Skeletal muscle tissue (tissue), 4 donors: ENCODE measurements around the gene TSPEAR. TPM values are rescaled to one million over a fixed set of nuclear protein-coding genes. Genes with fewer than 3 reads are reported as not detected.

Source experiments
- H3K27ac ChIP-seq: one replicate; pipeline ENCODE4 v1.7.0; 2013; ENCODE audit warnings: mild to moderate bottlenecking, low read depth, low read length, inconsistent platforms
- H3K27me3 ChIP-seq, 3 donors: one replicate each; pipeline ENCODE4 v1.7.0; 2013; ENCODE audit warnings: low read length in 3 of 3; ENCODE audit not compliant: control insufficient read depth in 3 of 3, insufficient read depth in 3 of 3
- H3K36me3 ChIP-seq, 3 donors: one replicate each; pipeline ENCODE4 v1.7.0; 2013; ENCODE audit warnings: low read length in 3 of 3; ENCODE audit not compliant: control insufficient read depth in 3 of 3, insufficient read depth in 3 of 3
- H3K4me1 ChIP-seq, 3 donors: one replicate each; pipeline ENCODE4 v1.7.0; 2013; ENCODE audit warnings: low read length in 3 of 3, mild to moderate bottlenecking in 3 of 3; ENCODE audit not compliant: control insufficient read depth in 3 of 3, insufficient read depth in 3 of 3
- H3K4me3 ChIP-seq, 3 donors: one replicate each; pipeline ENCODE4 v1.7.0; 2013; ENCODE audit warnings: low read length in 3 of 3
- H3K9ac ChIP-seq, 3 donors: one replicate each; pipeline ENCODE4 v1.7.0; 2013; ENCODE audit warnings: low read length in 3 of 3, mild to moderate bottlenecking in 3 of 3, moderate library complexity in 2 of 3, low read depth in 1 of 3
- H3K9me3 ChIP-seq, 3 donors: one replicate each; pipeline ENCODE4 v1.7.0; 2013; ENCODE audit warnings: low read length in 3 of 3; ENCODE audit not compliant: control insufficient read depth in 3 of 3
- total RNA-seq: library from RNA; depleted of rRNA; stranded (reverse); fragments of >200 nt; gene quantifications from one replicate; pipeline ENCODE4 v1.2.3, GENCODE V29; 2014
- donor health status: Osteomylitis.

The TSPEAR gene
- total RNA-seq, 1 donor from 2014 or later, result not detected

DNA sequence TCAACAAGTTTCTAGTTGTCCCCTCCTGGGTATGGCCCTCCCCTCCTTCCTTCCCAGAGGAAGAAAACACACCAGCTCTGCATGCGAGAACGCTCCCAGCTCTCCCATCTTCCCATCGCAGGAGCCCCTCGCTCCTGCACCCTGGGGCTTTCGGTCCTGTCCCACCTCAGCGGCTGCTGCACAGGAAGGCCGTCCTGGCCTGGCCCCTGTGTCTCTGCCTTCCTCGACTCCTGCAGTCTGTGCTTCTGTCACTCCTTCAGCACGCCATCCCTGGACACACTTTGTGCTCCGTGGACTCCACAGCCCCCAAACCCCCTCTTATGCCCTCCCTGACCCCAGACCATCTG is 194.6 kb downstream of the TSPEAR start:
- peaks cover 10 to 53% (median 42%) of the 10 kb centered on the region in 3 donors for H3K27me3 ChIP-seq
- no peaks in the 10 kb centered on the region for H3K36me3 ChIP-seq
- H3K9ac ChIP-seq, result no peak overlapping the region
- H3K27ac ChIP-seq, result no peak overlapping the region
- H3K9me3 ChIP-seq, result peaks cover 0 to 3% (median 3%) of the 10 kb centered on the region in 3 donors
- H3K4me1 ChIP-seq, result no peaks in the 10 kb centered on the region
- H3K4me3 ChIP-seq, result no peak overlapping the region

GRCh38 chr21:44516342-44516741 is 195.0 kb downstream of the TSPEAR start:
- Histone ChIP-seq H3K27ac (no peak overlapping the region), H3K9ac (no peak overlapping the region), H3K4me1 (no peaks in the 10 kb centered on the region), H3K36me3 (no peaks in the 10 kb centered on the region), H3K4me3 (no peak overlapping the region), H3K27me3 (peaks cover 12 to 55% (median 43%) of the 10 kb centered on the region in 3 donors), H3K9me3 (peaks cover 0 to 3% (median 3%) of the 10 kb centered on the region in 3 donors)

GRCh38 chr21:44515359-44516165 is 195.8 kb downstream of the TSPEAR start:
- Histone ChIP-seq H3K4me1 (peaks cover 0 to 2% (median 1%) of the 10 kb centered on the region in 3 donors), H3K27me3 (peaks cover 19 to 55% (median 43%) of the 10 kb centered on the region in 3 donors), H3K9ac (no peak overlapping the region), H3K9me3 (peaks cover 0 to 3% (median 3%) of the 10 kb centered on the region in 3 donors), H3K36me3 (no peaks in the 10 kb centered on the region), H3K4me3 (no peak overlapping the region), H3K27ac (no peak overlapping the region)

DNA sequence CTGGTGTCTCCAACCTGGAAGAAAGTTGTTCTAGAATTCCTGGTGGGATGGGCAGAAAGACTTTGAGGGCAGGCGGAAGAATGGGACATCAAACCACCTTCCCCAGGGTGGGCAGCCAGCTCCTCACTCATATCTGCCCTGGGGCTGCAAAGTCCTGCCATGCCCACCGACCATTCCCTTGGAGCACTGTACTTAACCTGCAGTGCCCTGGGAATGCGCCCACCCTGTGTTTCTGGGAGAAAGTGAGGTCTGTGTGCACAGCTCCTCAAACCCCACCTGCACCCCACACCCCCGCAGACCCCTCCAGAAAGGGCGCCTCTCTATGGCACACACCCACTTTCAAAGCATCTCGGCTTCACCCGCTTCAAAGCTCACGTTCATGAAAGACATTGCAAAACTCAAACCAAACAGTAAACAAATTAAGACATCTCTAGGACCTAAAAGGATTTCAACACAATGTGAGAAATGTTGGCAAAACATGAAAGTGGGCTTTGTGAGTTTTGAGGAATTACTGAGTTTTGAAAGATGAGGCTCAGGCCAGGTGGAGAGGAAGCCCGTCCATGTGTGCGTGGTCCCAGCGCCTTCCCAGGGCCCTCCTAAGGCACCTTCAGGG is 196.5 kb downstream of the TSPEAR start:
- peaks cover 0 to 3% (median 3%) of the 10 kb centered on the region in 3 donors for H3K9me3 ChIP-seq
- no peak overlapping the region for H3K4me3 ChIP-seq
- H3K9ac ChIP-seq, result no peak overlapping the region
- no peaks in the 10 kb centered on the region for H3K36me3 ChIP-seq
- peaks cover 0 to 5% (median 2%) of the 10 kb centered on the region in 3 donors for H3K4me1 ChIP-seq
- peaks cover 23 to 56% (median 43%) of the 10 kb centered on the region in 3 donors for H3K27me3 ChIP-seq
- no peak overlapping the region for H3K27ac ChIP-seq

DNA sequence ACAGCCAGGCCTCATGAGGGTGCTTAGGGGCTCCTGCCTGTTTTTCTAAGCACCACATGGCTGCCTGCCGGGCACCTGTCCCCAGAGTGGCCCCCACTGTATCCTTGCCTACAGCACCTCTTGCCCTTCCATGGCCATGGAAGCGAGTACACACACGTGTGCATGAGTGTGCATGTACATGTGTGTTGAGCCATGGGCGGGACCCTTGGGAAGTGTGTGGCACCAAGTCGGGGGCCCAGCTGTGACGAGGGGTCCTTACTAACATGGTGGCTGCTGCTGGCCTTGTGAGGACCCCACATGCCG is 197.2 kb downstream of the TSPEAR start:
- Histone ChIP-seq H3K36me3 (no peaks in the 10 kb centered on the region), H3K4me1 (peaks cover 0 to 5% (median 2%) of the 10 kb centered on the region in 3 donors), H3K27me3 (peaks cover 21 to 53% (median 42%) of the 10 kb centered on the region in 3 donors), H3K9me3 (peaks cover 0 to 3% (median 3%) of the 10 kb centered on the region in 3 donors), H3K4me3 (no peak overlapping the region), H3K27ac (no peak overlapping the region), H3K9ac (no peak overlapping the region)

GRCh38 chr21:44513389-44514217 is 197.8 kb downstream of the TSPEAR start:
- H3K4me1 ChIP-seq, result peaks cover 0 to 5% (median 2%) of the 10 kb centered on the region in 3 donors

GRCh38 chr21:44512496-44513388 is 198.6 kb downstream of the TSPEAR start:
- no peaks in the 10 kb centered on the region for H3K36me3 ChIP-seq
- H3K4me3 ChIP-seq, result no peak overlapping the region
- H3K9me3 ChIP-seq, result peaks cover 0 to 3% (median 3%) of the 10 kb centered on the region in 3 donors
- peaks cover 0 to 5% (median 2%) of the 10 kb centered on the region in 3 donors for H3K4me1 ChIP-seq
- no peak overlapping the region for H3K9ac ChIP-seq
- peaks cover 34 to 59% (median 54%) of the 10 kb centered on the region in 3 donors for H3K27me3 ChIP-seq
- H3K27ac ChIP-seq, result no peak overlapping the region

More at GRCh38 chr21:44513389-44514217, 197.8 kb downstream of the TSPEAR start:
- no peak overlapping the region for H3K9ac ChIP-seq
- peaks cover 0 to 3% (median 3%) of the 10 kb centered on the region in 3 donors for H3K9me3 ChIP-seq
- no peaks in the 10 kb centered on the region for H3K36me3 ChIP-seq
- H3K27me3 ChIP-seq, result peaks cover 26 to 56% (median 46%) of the 10 kb centered on the region in 3 donors
- H3K4me3 ChIP-seq, result no peak overlapping the region
- H3K27ac ChIP-seq, result no peak overlapping the region

DNA sequence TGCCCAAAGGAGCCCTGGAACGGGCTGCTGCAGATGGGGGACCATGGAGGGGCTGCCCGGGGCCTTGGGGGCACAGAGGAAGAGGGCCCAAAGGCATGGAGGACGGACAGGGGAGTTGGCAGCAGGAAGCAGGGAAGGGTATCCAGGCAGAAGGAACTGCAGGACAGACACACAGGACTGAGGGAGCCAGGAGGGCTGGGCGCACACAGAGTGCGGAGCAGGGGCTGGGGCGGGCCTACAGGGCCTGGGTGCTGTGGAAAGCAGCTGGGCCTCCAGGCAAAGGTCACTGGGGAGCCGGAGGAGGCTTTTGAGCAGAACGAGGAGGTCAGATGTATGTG is 199.5 kb downstream of the TSPEAR start:
- H3K36me3 ChIP-seq, result no peaks in the 10 kb centered on the region

DNA sequence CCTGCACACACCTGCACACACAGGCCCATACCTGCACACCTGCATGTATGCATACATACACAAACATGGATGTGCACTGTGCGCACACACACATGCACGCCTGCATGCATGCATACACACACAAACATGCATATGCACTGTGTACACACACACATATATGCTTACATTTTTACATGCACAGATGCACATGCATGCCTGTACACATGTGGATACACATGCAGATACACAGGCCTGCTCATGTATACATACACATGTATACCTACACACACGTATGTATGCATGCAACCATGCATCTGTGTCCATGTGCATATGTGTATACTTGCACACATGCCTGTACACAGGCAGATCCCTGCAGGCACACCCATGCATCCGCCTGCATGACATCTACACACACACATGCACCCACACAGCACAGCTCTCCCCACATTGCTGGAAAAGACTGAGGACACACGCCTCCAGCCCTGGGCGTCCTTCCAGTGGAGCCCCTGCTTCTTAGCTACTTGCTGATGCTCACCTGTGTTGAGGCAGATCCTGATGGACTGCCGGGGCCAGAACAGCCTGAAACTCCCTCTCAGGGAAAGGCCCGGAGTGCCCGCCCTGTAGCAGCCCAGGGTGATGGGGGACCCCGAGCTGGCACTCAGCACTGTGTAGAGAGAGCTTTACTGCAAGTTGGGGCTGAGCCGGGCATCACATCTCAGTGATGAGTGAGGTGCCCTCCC is 200.0 kb downstream of the TSPEAR start:
- Histone ChIP-seq H3K27ac (no peak overlapping the region), H3K4me1 (peaks cover 0 to 5% (median 2%) of the 10 kb centered on the region in 3 donors), H3K4me3 (no peak overlapping the region), H3K36me3 (no peaks in the 10 kb centered on the region), H3K27me3 (peaks cover 38 to 64% (median 63%) of the 10 kb centered on the region in 3 donors), H3K9me3 (no peaks in the 10 kb centered on the region), H3K9ac (no peak overlapping the region)

More for the DNA sequence above, 199.5 kb downstream of the TSPEAR start:
- H3K27ac ChIP-seq, result no peak overlapping the region
- H3K9me3 ChIP-seq, result no peaks in the 10 kb centered on the region
- peaks cover 0 to 5% (median 2%) of the 10 kb centered on the region in 3 donors for H3K4me1 ChIP-seq
- no peak overlapping the region for H3K9ac ChIP-seq
- no peak overlapping the region for H3K4me3 ChIP-seq
- H3K27me3 ChIP-seq, result peaks cover 34 to 60% (median 58%) of the 10 kb centered on the region in 3 donors
